ENCODE measurements around the gene PEX6.
A peak's percentile ranks its signal among the peaks of the same experiment; 100 is the strongest.
"Not testable (repeated sequence)": the region's sequence is repeated elsewhere in the genome, so short reads cannot be mapped to it uniquely, and the experiment has no call there.

Gene PEX6

DNA sequence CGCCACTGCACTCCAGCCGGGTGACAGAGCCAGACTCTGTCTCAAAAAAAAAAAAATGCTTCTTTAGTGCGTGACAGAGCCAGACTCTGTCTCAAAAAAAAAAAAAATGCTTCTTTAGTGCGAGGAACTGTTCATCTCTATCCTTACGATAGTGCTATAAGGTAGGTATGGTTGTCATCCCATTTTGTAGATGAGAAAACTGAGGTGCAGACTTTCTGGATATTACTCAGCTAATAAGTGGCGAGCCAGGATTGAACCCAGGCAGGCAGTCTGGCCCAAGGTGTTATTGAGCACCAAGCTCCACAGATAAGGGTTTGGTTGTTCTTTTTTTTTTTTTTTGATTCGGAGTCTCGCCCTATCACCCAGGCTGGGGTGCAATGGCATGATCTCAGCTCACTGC is 22.9 kb upstream of the PEX6 start:
- no peak for DNase-seq (ENCODE audit: low read depth in 2 of 3, low spot score in 1 of 3)

DNA sequence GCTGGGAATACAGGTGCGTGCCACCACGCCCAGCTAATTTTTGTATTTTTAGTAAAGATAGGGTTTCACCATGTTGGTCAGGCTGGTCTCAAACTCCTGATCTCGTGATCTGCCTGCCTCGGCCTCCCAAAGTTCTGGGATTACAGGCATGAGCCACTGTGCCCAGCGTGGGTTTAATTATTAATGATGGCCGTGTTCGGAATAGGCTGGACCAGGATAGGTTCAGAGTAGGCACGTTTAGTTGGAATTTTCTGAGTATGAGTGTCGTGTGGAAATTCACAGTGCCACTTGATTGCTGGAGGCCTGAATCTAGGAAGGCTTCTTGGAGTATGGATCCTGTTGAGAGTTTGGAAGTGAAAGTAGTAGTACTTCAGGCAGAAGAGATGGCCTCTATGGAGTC is 19.2 kb upstream of the PEX6 start:
- DNase-seq (ENCODE audit: low read depth in 2 of 3, low spot score in 1 of 3), result not testable (repeated sequence)

DNA sequence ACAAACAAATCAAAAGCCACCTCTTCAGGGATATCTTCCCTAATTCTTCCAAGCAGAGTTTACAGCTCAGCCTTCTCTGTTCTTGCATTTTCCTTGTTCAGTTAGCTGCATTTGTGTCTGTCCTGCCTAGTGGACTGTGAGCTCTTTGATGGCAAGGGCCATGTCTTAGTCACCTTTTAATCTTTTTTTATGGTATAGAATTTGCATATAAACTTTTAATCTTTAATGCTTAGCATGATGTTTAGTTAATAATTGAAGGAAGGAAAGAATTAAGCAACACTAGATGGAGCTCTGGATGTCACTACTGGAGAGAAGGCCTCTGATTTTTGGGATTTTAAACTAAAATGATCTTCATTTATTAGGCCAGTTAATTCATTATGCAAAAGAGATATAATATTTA is 17.5 kb upstream of the PEX6 start:
- no peak for DNase-seq (ENCODE audit: low read depth in 2 of 3, low spot score in 1 of 3)

DNA sequence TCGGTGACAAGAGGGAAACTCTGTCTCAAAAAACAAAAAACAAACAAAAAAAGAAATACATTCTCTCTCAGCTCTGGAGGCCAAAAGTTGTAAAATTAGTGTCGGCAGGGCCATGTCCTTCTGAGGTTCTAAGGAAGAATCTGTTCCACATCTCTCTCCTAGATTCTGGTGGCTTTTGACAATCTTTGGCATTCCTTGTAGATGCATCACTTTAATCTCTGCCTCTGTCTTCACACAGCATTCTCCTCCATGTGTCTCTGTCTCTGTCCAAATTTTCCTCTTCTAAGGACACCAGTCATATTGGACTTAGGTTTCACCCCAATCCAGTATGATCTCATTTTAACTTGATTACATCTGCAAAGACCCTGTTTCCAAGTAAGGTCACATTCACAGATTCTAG is 14.5 kb upstream of the PEX6 start:
- DNase-seq (ENCODE audit: low read depth in 2 of 3, low spot score in 1 of 3), result no peak

DNA sequence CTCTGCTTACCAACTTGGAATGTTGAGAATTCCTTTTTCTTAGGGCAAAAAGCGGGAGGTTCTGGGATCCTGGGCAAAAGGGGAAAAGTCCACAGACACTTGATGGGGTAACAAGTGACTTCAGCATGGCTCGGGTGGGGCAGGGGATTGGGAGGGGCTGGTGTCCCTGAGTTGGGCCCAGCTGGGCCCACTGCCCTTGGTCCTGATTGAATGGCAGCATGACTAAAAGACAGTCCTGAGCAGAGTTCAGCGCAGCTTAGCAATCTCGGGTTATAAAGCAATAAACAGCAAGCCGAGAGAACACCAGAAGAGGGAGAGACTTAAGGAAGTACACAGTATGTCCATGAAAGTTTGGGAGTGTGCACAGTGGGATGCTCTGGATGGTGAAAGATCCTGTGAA is 10.9 kb upstream of the PEX6 start:
- DNase-seq (ENCODE audit: low read depth in 2 of 3, low spot score in 1 of 3), result no peak

DNA sequence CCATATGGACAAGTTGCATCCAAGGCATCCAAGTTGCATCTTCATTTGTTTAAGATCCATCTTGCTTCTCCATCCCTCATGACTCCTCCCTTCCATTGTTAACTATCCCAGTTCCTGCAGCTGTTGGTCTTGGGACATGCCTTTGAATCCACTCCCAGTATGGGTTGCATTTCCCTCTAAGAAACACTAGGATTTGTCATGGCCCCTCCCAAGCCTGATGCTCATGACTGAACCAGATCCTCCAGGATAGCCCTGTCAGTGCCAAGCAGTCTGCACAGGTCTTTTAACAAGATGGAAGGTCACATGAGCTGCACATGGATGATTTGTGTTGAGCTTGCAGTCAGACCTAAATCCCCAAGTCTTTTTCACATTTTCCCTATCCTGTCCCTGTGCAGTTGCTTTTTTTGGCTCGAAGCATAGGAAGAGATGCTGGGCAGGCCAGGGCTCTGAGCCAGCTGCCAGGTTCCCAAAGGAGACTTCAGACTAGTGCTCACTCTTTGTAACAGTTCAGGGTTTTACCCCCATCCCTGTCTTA is 9.6 kb upstream of the PEX6 start:
- DNase-seq (ENCODE audit: low read depth in 2 of 3, low spot score in 1 of 3), result no peak

DNA sequence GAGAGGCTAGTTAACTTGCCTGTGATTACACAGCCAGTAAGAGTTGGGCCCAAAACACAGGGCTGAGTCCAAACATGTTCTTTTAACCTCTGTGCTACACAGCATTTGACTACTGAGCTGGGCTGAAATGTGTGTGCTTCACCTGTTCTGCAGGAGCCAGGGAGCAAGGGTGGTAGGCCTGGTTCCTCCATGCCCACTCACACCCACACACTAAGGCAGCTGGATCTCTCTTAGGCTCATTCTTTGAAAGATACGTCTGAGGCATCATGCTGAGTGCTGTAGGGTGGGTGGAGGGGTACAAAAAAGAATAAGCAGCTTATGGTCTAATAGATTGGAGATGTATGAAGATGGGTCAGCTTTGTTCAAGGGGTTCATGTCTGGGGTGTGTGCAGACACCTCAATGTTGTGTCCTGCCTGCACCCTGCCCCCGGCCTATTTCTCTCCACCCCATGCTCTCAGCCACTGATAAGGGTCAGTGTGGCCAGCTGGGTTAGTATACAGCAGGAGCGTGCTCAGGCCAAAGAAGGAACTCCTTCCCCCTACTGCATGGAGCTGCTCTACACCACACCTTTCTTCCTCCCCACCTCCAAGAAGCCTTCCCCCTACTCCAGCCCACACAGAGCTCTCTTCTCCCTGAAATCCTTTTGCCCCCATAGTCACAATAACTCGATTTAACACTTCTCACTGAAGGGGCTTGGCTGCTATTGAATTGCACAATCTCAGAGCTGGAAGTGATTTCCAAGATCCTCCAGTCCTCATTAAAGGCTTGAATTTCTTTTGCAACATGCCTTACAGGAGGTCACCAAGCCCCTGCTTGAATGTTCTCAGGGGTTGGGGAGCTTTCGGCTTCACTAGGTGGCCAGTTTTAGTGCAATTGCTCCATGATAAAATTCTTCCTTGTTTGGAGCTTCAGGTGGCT is 8.8 kb upstream of the PEX6 start:
- DNase-seq (ENCODE audit: low read depth in 2 of 3, low spot score in 1 of 3), result no peak

DNA sequence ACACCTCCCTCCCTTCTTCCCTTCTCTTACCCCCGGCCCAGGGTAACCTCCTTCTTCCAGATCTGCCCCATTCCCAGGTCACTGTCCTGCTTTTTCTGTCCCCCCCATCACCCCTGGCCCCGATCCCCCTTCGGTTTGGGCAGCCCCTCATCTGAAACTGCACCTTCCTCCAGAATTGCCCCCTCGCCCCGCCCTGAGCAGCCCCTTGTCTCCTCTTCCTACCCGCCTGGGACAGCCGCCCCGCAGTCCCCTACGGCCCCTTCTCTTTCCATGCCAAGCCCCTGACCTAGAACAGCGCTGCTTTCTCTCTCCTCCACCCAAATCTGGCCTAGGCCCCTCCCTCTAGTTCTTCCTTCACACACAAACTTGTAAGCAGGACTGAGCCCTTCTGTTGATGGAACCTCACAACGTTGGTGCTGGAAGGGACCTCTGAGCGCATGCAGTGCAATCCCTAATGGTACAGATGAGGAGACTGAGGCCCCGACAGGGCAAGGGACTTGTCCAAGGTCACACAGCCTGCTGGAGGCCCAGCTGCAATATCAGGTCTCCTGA is 6.0 kb upstream of the PEX6 start:
- no peak for DNase-seq (ENCODE audit: low read depth in 2 of 3, low spot score in 1 of 3)

DNA sequence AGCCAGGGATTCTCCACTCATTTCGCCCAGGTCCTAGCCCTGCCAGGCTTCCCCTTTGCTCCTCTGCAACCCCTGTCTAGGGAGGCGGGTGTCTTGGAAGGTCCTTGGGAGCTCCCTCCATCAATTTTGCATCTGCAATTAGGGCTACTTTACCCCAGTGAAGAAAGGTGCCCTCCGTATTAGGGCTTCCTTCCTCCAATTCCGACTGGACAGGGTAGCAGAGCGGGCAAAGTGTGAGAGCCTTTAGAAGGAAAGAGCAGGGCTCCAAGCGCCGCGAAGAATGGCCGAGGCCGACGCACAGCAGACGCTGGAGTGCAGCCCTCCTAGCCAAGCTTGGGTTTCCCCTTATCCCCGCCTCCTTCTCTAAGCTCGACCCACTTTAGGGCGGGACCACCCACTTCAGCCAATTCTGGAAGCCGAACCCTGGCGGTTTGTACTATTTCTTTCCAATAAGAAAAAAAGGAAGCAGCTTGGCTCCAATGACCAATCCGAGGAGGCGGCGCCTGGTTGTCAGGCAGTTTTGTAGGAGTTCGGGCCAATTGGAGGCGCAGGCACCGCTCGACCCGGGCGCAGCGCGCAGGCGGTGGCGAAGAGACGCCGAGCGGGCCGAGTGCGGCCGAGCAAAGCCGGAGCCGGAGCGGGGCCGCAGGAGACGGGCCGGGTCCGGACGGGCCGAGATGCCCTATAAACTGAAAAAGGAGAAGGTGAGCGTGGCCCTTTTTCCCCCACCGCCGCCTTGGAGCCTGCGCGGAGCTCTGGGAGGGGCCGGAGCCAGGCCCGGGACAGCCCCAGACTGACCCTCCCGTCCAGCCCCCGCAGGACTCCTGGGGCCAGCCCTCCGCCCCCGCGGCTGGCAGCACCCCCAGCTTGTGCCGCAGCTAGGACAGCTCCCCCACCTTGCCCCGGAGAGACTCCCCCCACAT is 5.3 kb upstream of the PEX6 start, which contains the start of gene PPP2R5D:
Gene PPP2R5D, plus strand, starts transcription at position 570 of the 923 bp plus-strand sequence. Its CDS starts 108 bp downstream, at position 678.
- DNase-seq (ENCODE audit: low read depth in 2 of 3, low spot score in 1 of 3), result peak; percentile 96 to 97 (median 97)

DNA sequence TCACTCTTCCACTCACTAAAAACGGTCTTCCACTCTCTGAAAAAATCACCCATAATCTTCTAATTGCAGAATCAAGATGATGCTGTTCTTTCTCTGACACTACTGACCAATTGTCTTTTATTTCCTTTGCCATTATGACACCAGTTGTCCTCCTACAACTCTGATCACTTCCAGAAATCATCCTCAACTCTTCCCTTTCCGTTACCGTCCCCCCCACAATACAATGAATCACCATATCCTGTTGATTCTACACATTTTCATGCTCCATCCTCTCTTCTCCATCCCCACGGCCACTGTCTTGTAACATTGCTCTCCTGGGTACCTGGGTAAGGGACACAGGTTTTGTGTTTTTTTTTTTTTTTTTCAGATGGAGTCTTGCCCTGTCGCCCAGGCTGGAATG is 2.9 kb upstream of the PEX6 start:
- DNase-seq (ENCODE audit: low read depth in 2 of 3, low spot score in 1 of 3), result no peak

DNA sequence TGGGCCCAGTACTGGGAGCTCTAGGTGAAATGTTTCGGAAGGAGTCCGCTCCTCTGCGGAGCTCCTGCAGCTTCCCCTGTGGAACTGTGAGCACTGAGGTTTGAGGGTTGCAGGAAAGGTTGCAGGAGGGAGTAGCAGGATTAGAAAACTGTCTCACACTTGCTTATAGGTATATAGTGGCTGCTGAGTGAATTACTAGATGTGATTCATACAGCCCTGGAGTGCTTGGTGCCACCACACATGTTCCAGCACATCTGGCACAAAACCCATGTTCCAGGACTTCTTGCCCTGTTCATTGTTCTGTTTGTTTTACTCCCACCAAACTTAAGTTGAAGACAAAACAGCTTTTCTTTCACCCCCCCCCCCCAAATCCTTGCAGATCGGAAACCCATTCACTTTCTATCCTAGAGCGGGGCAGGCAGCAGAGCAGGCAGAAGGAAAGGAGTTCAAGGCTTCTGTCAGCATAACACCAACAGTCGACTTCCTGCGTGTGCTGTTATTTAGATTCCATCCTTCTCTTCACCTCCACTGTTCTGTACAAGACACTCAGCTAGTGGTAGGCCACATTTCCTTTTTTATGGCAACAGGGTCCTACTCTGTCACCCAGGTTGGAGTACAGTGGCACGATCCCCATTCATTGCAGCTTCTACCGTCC is 669 bp upstream of the PEX6 start:
- no peak for DNase-seq (ENCODE audit: low read depth in 2 of 3, low spot score in 1 of 3)

DNA sequence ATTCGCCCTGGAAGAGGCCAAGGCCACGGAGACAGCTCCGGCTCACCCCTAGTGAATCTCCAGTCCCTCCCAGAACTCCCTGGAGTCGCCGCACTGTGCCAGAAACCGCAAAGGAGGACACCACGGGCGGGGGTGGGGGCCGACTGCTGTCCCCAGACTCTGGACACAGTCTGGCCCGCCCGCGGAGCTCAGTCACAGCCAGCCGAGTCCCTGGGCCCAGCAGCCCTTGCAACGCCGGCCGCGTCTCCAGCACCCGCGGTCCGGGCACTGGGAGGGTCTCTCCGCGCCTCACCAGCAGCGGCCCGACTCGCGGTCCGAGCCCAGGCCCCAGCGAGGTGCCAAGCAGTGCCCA is 518 bp downstream of the PEX6 start:
- DNase-seq (ENCODE audit: low read depth in 2 of 3, low spot score in 1 of 3), result no peak

DNA sequence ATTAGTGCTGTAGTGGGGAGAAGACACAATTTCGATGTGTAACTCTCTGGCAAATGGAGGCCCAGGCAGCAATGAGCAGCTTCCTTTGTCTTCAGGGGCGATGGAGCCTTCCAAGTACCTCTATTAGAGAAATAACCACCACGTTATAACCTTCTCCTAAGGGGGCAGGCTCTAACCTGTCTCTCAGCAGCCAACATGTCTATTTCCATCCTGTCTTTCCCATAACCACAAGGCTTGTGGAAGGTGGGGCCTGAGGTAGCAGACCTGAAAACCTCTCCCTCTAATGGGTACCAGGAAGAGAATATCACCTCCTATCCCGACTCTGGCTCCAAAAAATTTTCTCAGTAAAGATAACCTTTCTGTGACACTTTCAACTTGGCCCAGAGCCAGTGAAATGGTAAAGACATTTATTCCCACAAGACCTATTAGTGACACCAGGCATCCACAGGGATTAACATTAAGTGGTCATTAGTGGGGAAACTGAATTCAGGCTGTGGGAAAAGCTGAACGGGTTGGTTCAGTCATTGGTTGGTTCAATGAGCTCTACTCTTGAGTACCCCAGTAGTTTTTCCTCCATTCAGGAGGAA is 4.0 kb downstream of the PEX6 start:
- no peak for DNase-seq (ENCODE audit: low read depth in 2 of 3, low spot score in 1 of 3)

DNA sequence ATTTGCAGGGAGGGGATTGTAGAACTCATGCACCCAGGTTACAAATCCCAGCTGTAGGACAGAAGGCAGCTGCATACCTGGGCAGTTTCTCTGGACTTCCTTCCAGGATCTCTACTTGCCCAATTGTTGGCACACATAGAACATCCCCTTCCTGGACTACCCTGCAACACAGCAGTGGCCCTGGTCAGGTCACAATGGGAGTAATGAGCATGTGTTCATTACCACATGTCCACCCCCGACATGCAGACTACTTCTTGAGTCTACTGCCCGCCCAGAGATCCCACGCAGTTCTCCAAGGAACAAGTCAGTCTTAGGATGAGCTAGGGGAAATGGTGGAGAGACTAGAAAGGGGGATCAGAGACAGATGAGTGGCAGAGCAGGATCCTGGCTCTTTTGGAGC is 5.1 kb downstream of the PEX6 start:
- DNase-seq (ENCODE audit: low read depth in 2 of 3, low spot score in 1 of 3), result no peak

DNA sequence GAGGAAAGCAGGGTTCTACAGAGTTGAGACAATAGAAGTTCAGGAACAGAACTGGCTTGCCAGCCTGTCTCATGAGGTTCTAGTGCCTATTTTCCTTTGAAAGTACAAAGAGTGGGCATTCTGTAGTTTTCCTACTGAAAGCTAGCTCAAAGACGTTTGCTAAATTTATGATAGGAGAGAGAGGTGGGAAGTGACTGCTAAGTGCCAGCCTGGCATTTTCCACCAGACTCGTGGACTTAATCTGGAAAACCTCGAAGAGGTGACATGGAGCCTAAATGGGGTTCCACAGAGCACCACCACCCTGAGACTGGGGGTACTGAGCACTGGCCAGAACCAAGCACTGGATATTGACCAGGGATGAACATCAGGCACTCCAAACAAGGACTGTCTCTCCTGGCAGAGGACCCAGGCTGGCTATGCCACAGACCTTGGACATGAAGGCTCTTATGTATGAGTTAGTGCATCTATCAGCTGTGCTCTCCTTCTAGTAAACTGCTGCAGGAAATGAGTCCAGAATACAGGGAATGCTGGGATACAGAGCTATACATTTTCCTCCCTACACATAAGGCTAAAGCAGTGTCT is 7.1 kb downstream of the PEX6 start:
- no peak for DNase-seq (ENCODE audit: low read depth in 2 of 3, low spot score in 1 of 3)

DNA sequence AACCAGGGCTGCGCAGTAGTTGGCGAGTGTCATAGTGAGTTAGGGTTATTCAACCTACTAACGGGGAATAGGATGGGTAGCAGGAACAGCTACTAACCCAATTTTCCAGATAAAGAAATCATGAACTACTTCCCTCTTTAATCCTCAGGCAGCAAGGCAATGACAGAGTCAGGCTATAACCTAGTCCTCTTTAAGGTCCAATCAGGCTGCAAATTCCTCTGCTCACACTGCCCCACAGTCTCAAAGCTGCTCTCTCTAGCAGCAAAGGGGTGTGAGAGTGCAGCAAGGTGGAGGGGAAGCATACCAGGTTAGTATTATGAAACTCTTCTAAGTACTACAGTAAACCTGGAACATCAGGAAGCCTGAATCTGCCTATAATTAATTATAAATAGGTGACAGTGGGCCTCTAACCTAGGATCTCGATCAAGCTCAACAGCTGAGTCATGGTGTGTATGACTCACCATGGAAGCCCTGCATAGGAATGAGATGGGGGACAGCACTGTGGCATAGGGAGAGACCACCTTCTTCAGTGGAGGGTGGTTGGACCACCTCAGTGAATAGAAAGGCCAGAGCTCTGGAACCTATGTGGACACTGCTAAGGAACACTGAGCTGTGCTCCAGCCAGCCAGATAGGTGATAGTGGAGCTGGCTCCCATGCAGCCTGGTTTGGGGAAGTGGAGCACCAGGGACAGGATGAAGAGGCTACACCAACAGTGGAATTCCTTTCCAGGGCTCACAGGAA is 7.9 kb downstream of the PEX6 start:
- no peak for DNase-seq (ENCODE audit: low read depth in 2 of 3, low spot score in 1 of 3)

DNA sequence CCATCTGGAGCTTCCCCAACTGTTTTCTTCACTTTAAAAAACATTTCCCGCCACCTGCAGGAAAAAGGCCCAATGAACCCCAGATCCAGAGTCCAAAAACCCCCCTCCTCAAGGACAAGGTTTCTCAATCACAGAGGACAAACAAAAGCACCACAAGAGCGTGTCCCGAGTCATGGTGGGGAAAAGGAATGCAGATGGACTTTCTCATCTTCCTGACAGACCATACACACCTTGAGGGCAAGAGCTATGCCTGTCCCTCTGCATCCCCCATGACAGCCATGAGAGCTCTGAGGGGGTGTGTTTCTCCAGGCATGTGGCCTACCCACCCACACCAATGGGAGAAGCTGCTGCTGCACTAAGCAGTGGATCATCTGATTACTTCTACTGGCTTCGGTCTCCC is 9.0 kb downstream of the PEX6 start:
- no peak for DNase-seq (ENCODE audit: low read depth in 2 of 3, low spot score in 1 of 3)

DNA sequence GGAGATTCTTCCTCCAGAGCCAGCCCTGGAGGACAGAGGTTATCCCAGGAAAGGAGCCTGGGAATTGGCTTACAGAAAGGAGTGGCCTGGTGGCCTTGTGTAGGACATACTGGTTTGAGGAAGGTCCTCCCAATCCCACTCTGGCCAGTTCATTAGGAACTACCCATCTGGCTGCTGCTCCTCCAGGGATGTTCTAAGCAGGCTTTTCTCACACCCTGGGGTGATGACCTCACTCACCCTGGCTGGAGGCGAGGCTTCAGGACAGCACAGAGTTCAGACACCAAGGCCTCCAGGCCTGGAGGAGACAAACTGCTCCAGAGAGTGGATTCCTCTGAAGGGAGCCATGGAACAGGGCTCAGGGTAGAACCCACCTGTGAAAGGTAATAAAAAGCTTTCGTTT is 9.6 kb downstream of the PEX6 start:
- DNase-seq (ENCODE audit: low read depth in 2 of 3, low spot score in 1 of 3), result no peak

DNA sequence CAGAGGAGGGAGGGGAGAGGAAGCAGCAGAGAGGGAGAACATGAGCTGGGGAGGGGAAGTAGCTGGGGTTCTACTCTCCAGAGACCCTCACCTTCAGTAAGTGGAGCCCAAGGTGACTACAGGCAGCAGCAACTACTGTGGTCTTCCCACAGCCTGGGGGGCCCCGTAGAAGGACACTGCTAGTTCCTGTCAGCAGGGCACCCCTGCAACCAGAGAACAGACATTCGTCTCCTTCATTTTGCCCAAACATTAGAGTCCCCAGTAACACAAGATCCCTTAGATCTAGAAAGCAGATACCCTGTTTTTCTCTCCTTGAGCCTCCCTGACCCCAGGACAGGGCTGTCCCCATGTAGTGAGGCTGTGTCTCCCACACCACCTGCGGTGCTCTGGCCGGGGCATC is 10.2 kb downstream of the PEX6 start:
- DNase-seq (ENCODE audit: low read depth in 2 of 3, low spot score in 1 of 3), result no peak

Measured in stimulated activated CD4-positive, alpha-beta T cell treated with anti-CD3 and anti-CD28 coated beads, Interleukin-12 subunit alpha, Interleukin-12 subunit beta, amount 100 ng/mL, for 48 hours (primary cell).